DND-41 (cell line): ENCODE results near the gene ALDH5A1.

Experiments
- ATAC-seq: fragments of 200-7000 bp; cut with Tn5 transposase; 3 replicates; pipeline ENCODE4 v1.9.1; 2021; ENCODE audit warnings: low read depth; ENCODE audit not compliant: insufficient read depth
- DNase-seq: peaks from one replicate; pipeline ENCODE4 v3.0.0-alpha.2; 2020
- H2AFZ ChIP-seq: 2 replicates; pipeline ENCODE4 v1.6.0; 2012; ENCODE audit warnings: low read depth, low read length
- H3K27ac ChIP-seq: 2 replicates; pipeline ENCODE4 v1.5.1; 2012; ENCODE audit warnings: low read length, inconsistent platforms
- H3K27me3 ChIP-seq: fragments of 200-600 bp; sonication (generic); 2 replicates; pipeline ENCODE4 v1.6.0; 2012; ENCODE audit warnings: low read length, mild to moderate bottlenecking, inconsistent platforms; ENCODE audit not compliant: insufficient read depth, poor library complexity
- H3K36me3 ChIP-seq: 2 replicates; pipeline ENCODE4 v1.5.1; 2012; ENCODE audit warnings: low read length, inconsistent platforms; ENCODE audit not compliant: insufficient read depth
- H3K4me1 ChIP-seq: 2 replicates; pipeline ENCODE4 v1.5.1; 2012; ENCODE audit warnings: mild to moderate bottlenecking, low read length; ENCODE audit not compliant: insufficient read depth
- H3K4me2 ChIP-seq: 2 replicates; pipeline ENCODE4 v1.6.0; 2012; ENCODE audit warnings: mild to moderate bottlenecking, moderate library complexity, low read length, inconsistent platforms; ENCODE audit not compliant: insufficient read depth
- H3K4me3 ChIP-seq, 2 experiments: fragments of 200-600 bp in 1 of 2; shearing (Covaris generic) in 1 of 2; 2 replicates each; pipeline ENCODE4 v1.5.1; 2012 to 2016; ENCODE audit warnings: inconsistent platforms in 2 of 2, low read length in 2 of 2, mild to moderate bottlenecking in 2 of 2, low read depth in 1 of 2, moderate library complexity in 1 of 2
- H3K79me2 ChIP-seq: 2 replicates; pipeline ENCODE4 v1.6.0; 2012; ENCODE audit warnings: low read length, inconsistent platforms; ENCODE audit not compliant: insufficient read depth
- H3K9ac ChIP-seq: 2 replicates; pipeline ENCODE4 v1.6.0; 2012; ENCODE audit warnings: low read depth, mild to moderate bottlenecking, inconsistent platforms, low read length, moderate library complexity
- H3K9me3 ChIP-seq: 2 replicates; pipeline ENCODE4 v1.5.1; 2012; ENCODE audit warnings: low read length, moderate library complexity, mild to moderate bottlenecking, inconsistent platforms; ENCODE audit not compliant: insufficient read depth, severe bottlenecking
- H4K20me1 ChIP-seq: 2 replicates; pipeline ENCODE4 v1.6.0; 2012; ENCODE audit warnings: low read length; ENCODE audit not compliant: insufficient read depth
- EZH2 ChIP-seq: IDR thresholded peaks from 3 replicates; pipeline ENCODE4 v1.6.1; 2012; ENCODE audit warnings: borderline replicate concordance, low read depth, mild to moderate bottlenecking, moderate library complexity, low read length, inconsistent platforms; ENCODE audit not compliant: severe bottlenecking
- TF ChIP-seq, protein P1 (sequence below): IDR thresholded peaks from 2 replicates; pipeline ENCODE4 v1.5.1; 2012; ENCODE audit warnings: borderline replicate concordance, low read length, moderate library complexity, mild to moderate bottlenecking; ENCODE audit not compliant: poor library complexity, severe bottlenecking; ENCODE audit errors: extremely low read depth

The ALDH5A1 gene

DNA sequence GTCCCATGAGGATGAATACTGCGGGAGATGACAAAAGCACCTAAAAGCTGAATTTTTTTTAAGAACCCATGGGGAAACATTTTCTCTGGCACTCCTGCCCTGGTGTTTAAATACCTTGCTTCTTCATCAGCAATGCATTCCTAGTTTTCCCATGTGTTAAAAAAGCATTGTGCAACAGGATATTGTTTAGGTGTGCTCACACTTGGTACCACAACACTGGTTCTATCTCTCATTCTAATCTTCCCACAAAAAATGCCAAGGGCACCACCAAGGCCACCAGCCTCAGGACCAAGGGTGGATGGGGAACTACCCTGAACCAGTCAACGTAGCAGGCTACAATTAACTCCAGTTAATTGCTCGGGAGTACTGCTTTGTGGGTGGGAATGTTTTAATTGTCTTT, 50.9 kb downstream of the ALDH5A1 start:
- Histone ChIP-seq H3K9ac (no peak overlapping the region), H3K79me2 (no peaks in the 10 kb centered on the region), H3K27ac (no peak overlapping the region), H3K4me1 (peaks cover 16% of the 10 kb centered on the region), H3K27me3 (no peaks in the 10 kb centered on the region), H3K4me2 (no peak overlapping the region), H3K9me3 (no peaks in the 10 kb centered on the region), H3K4me3 (no peak overlapping the region), H3K36me3 (no peaks in the 10 kb centered on the region), H2AFZ (no peak overlapping the region), H4K20me1 (no peaks in the 10 kb centered on the region)
- no peak for TF ChIP-seq EZH2
- TF ChIP-seq, protein P1, sequence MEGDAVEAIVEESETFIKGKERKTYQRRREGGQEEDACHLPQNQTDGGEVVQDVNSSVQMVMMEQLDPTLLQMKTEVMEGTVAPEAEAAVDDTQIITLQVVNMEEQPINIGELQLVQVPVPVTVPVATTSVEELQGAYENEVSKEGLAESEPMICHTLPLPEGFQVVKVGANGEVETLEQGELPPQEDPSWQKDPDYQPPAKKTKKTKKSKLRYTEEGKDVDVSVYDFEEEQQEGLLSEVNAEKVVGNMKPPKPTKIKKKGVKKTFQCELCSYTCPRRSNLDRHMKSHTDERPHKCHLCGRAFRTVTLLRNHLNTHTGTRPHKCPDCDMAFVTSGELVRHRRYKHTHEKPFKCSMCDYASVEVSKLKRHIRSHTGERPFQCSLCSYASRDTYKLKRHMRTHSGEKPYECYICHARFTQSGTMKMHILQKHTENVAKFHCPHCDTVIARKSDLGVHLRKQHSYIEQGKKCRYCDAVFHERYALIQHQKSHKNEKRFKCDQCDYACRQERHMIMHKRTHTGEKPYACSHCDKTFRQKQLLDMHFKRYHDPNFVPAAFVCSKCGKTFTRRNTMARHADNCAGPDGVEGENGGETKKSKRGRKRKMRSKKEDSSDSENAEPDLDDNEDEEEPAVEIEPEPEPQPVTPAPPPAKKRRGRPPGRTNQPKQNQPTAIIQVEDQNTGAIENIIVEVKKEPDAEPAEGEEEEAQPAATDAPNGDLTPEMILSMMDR: no peak
- ATAC-seq (no peak), DNase-seq (no peak)

DNA sequence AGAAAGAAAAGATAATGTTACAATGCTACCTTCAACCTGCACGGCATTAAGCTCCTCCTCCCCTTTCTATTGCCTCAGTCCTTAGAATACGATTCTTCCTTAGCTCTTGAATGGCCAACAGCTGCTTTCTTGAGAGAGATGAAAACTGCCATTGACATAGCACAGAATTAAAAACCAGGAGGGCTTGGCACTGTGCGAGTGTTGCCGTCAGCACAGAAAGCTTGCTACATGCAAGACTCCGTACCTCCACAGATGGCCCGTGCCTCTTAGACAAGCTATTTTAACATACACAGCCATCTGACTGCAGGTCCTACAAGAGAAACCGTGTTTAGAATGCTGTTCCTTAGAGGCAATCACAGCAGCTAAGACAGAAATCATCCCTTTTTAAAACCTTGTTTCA, 51.7 kb downstream of the ALDH5A1 start:
- ATAC-seq (no peak), DNase-seq (no peak)
- Histone ChIP-seq H4K20me1 (no peaks in the 10 kb centered on the region), H3K36me3 (no peaks in the 10 kb centered on the region), H3K4me2 (no peak overlapping the region), H2AFZ (no peak overlapping the region), H3K4me1 (peaks cover 16% of the 10 kb centered on the region), H3K27me3 (no peaks in the 10 kb centered on the region), H3K79me2 (no peaks in the 10 kb centered on the region), H3K9ac (no peak overlapping the region), H3K4me3 (no peak overlapping the region), H3K27ac (no peak overlapping the region), H3K9me3 (no peaks in the 10 kb centered on the region)
- TF ChIP-seq, protein P1: no peak
- no peak for TF ChIP-seq EZH2

DNA sequence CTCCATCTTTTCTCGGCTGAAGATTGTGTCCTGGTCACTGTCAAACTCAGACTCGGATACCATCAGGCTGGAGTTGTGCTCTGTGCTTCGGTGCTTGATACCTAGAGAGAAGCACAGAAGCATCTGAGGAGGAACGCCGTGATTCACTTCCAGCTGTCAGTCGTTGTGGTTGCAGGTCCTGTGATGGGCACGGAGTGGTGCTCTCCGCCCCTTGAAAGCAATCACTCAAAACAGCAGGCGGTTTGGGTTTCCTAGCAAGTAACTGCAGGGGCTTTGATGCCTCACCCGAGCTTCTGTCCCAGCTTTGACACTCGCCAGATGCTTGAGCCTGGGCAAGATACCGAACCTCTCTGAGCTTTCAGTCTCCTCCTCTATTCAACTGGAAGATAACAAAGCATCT, 52.5 kb downstream of the ALDH5A1 start:
- Histone ChIP-seq H3K4me3 (peak overlapping the region in 1 of 2 experiments; percentile 31; a peak in 1 of 4 replicates), H3K36me3 (no peaks in the 10 kb centered on the region), H3K27me3 (no peaks in the 10 kb centered on the region), H3K4me1 (peaks cover 16% of the 10 kb centered on the region), H3K9me3 (no peaks in the 10 kb centered on the region), H2AFZ (peak overlapping the region; percentile 23), H3K79me2 (no peaks in the 10 kb centered on the region), H3K27ac (no peak overlapping the region), H3K4me2 (peak overlapping the region; percentile 50), H3K9ac (no peak overlapping the region), H4K20me1 (no peaks in the 10 kb centered on the region)
- DNase-seq: peak; percentile 83
- ATAC-seq: peak; percentile 99
- no peak for TF ChIP-seq EZH2
- TF ChIP-seq, protein P1: peak; percentile 81

DNA sequence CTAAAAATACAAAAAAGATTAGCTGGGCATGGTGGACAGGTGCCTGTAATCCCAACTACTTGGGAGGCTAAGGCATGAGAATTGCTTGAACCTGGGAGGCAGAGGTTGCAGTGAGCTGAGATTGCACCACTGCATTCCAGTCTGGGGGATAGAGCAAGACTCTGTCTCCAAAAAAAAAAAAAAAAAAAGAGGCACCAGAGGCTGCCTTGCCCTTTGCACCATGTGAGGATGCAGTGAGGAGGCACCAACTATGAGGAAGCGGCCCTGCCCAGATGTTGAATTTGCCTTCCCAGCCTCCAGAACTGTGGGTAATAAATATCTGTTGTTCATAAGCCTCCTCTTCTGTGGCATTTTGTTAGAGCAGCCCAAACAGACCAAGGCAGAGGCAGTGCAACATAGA, 54.4 kb downstream of the ALDH5A1 start:
- no peak for TF ChIP-seq EZH2
- TF ChIP-seq, protein P1: no peak
- no peak for ATAC-seq
- no peaks in the 10 kb centered on the region for H3K9me3 ChIP-seq
- no peak overlapping the region for H3K27ac ChIP-seq
- H2AFZ ChIP-seq: no peak overlapping the region
- no peaks in the 10 kb centered on the region for H3K36me3 ChIP-seq
- H4K20me1 ChIP-seq: no peaks in the 10 kb centered on the region
- H3K9ac ChIP-seq: no peak overlapping the region
- H3K27me3 ChIP-seq: no peaks in the 10 kb centered on the region
- H3K79me2 ChIP-seq: no peaks in the 10 kb centered on the region
- DNase-seq: no peak
- no peak overlapping the region for H3K4me2 ChIP-seq
- H3K4me3 ChIP-seq: no peak overlapping the region
- peaks cover 16% of the 10 kb centered on the region for H3K4me1 ChIP-seq
